OCI-LY3 (cell line): ENCODE results near the gene ZER1.
A peak's percentile ranks its signal among the peaks of the same experiment; 100 is the strongest.

Experiments used
- H2AFZ ChIP-seq: fragments of 200-600, 300-600 bp; shearing (Covaris generic); 2 replicates; pipeline ENCODE4 v1.6.0; 2014; ENCODE audit warnings: antibody characterized with exemption, low read depth, low read length
- H3K27ac ChIP-seq: fragments of 200-600, 300-600 bp; sonication (generic); 2 replicates; pipeline ENCODE4 v1.5.1; 2014; ENCODE audit warnings: mild to moderate bottlenecking, low read length, moderate library complexity, mixed read lengths
- H3K27me3 ChIP-seq: fragments of 200-600, 300-600 bp; sonication (generic); 2 replicates; pipeline ENCODE4 v1.6.1; 2014; ENCODE audit warnings: low read depth, low read length, mixed read lengths
- H3K36me3 ChIP-seq: fragments of 200-600, 300-600 bp; sonication (generic); replicated peaks from 2 replicates; pipeline ENCODE3; 2014; ENCODE audit warnings: low read depth, low read length, mixed read lengths
- H3K4me1 ChIP-seq: fragments of 300-600, 200-600 bp; sonication (generic); 2 replicates; pipeline ENCODE4 v1.6.1; 2014; ENCODE audit warnings: low read length, mixed read lengths
- H3K4me2 ChIP-seq: fragments of 200-600, 300-600 bp; sonication (generic); 2 replicates; pipeline ENCODE4 v1.6.1; 2014; ENCODE audit warnings: low read length, mixed read lengths
- H3K4me3 ChIP-seq: fragments of 300-600, 200-600 bp; sonication (generic); 2 replicates; pipeline ENCODE4 v1.5.1; 2014; ENCODE audit warnings: antibody characterized with exemption, mild to moderate bottlenecking, low read length, moderate library complexity
- H3K79me2 ChIP-seq: fragments of 300-600, 200-600 bp; shearing (Covaris generic); 2 replicates; pipeline ENCODE4 v1.6.1; 2014; ENCODE audit warnings: mild to moderate bottlenecking, low read length, mixed read lengths
- H3K9ac ChIP-seq: fragments of 300-600, 200-600 bp; shearing (Covaris generic); 2 replicates; pipeline ENCODE4 v1.6.0; 2014; ENCODE audit warnings: mild to moderate bottlenecking, low read length, moderate library complexity
- H3K9me3 ChIP-seq: fragments of 200-600, 300-600 bp; shearing (Covaris generic); 2 replicates; pipeline ENCODE4 v1.6.1; 2014; ENCODE audit warnings: low read length, mixed read lengths; ENCODE audit not compliant: insufficient read depth
- H4K20me1 ChIP-seq: fragments of 200-600, 300-600 bp; sonication (generic); 2 replicates; pipeline ENCODE4 v1.6.1; 2016; ENCODE audit warnings: low read length, mixed read lengths; ENCODE audit not compliant: insufficient read depth
- EZH2phosphoT487 ChIP-seq: fragments of 200-600 bp; shearing (Covaris generic); IDR thresholded peaks from 2 replicates; pipeline ENCODE4 v1.6.1; 2018; ENCODE audit warnings: antibody characterized with exemption, mixed run types, low read depth
- TF ChIP-seq, protein P1 (sequence below): fragments of 200-600, 300-600 bp; sonication (generic); IDR thresholded peaks from 2 replicates; pipeline ENCODE4 v1.5.1; 2014; ENCODE audit warnings: antibody characterized with exemption, low read length, low read depth

Gene ZER1

DNA sequence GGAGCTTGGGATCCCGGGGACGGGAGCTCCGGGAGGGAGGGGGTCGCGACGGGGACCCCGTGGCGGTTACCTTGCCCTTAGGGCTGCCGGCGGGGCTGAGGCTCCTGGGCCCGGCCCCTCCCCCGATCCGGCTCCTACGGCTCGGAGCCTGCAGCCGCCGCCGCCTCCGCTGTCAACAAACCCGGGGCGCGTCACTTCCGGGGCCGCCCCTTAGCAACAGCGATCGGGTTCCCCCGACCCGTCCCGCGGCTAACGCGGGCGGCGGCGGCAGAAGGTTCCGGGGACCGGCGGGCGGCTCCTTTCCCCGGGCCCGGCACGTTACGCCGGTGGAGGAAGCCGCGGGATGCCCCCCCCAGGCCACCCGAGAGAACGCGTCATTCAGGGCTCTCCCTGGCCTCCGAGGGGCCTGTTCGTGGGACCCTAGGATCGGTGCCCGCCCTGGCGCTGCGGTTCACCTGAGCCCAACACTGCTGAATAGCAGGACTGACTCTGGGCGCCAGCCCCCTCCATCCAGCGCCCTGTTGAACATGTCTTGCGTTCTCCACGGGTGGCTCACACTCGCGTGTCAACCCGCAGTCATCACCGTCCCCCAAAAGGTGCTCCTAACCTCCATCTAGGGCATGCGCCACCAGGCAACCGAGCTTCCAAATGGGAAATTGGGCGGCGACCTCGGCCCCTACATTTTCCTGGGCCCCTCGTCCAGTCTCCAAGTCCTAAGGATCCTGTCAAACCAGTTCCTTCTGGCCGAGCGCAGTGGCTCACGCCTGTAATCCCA is at the start of gene ZER1:
Gene ZER1 (minus strand): TSS at position 183 of the 775 bp plus-strand sequence. CDS start 16,362 bp downstream, outside the sequence.
- no peaks in the 10 kb centered on the region for H3K27me3 ChIP-seq
- H3K79me2 ChIP-seq: peaks cover 9% of the 10 kb centered on the region
- peak within 1 kb of the TSS; percentile 45 for H3K27ac ChIP-seq
- TF ChIP-seq EZH2phosphoT487: no peak
- TF ChIP-seq, protein P1, sequence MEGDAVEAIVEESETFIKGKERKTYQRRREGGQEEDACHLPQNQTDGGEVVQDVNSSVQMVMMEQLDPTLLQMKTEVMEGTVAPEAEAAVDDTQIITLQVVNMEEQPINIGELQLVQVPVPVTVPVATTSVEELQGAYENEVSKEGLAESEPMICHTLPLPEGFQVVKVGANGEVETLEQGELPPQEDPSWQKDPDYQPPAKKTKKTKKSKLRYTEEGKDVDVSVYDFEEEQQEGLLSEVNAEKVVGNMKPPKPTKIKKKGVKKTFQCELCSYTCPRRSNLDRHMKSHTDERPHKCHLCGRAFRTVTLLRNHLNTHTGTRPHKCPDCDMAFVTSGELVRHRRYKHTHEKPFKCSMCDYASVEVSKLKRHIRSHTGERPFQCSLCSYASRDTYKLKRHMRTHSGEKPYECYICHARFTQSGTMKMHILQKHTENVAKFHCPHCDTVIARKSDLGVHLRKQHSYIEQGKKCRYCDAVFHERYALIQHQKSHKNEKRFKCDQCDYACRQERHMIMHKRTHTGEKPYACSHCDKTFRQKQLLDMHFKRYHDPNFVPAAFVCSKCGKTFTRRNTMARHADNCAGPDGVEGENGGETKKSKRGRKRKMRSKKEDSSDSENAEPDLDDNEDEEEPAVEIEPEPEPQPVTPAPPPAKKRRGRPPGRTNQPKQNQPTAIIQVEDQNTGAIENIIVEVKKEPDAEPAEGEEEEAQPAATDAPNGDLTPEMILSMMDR: peak; percentile 8; the same call in 1 of the 2 replicates
- no peaks in the 10 kb centered on the region for H3K36me3 ChIP-seq
- H3K4me1 ChIP-seq: peaks cover 9% of the 10 kb centered on the region
- no peaks in the 10 kb centered on the region for H4K20me1 ChIP-seq
- H3K9me3 ChIP-seq: peaks cover 4% of the 10 kb centered on the region; the same call in 1 of the 2 replicates
- H2AFZ ChIP-seq: peak within 1 kb of the TSS; percentile 86
- H3K4me3 ChIP-seq: peak within 1 kb of the TSS; percentile 87
- peak within 1 kb of the TSS; percentile 80 for H3K9ac ChIP-seq
- H3K4me2 ChIP-seq: peak within 1 kb of the TSS; percentile 95

DNA sequence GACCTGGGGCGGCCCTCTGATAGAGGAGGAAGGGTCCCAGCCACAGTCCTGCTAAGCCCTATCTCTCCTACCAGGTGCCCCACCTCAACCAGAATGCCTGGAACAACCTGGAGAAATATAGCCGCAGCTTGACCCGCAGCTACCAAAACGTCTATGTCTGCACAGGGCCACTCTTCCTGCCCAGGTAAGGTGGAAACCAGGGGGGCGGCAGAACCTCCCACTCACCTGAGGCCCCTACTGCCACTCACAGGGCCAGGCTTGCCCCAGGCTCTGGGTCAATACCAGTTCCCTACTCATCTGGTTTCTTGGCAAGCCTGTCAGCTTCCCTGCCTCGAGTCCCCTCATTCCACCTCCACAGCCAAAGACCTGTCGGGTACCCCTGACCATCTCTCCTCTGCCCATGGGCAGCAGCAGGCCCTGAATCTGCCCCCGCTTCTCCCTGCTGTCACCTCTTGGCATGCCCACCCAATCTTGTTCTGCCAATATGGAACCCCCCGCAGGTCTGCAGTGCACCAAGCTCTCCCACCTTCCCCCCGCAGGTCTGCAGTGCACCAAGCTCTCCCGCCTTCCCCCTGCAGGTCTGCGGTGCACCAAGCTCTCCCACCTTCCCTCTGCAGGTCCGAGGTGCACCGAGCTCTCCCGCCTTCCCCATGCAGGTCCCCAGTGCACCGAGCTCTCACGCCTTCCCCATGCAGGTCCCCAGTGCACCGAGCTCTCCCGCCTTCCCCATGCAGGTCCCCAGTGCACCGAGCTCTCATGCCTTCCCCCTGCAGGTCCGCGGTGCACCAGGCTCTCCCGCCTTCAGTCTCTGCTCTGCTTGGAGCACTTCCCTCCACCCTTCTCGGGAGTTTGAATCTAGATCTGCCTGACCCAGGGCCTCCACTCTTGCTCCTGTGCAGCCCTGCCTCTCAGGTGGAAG is 49.2 kb upstream of the ZER1 start:
- Histone ChIP-seq H3K79me2 (no peaks in the 10 kb centered on the region), H3K27me3 (no peaks in the 10 kb centered on the region), H4K20me1 (no peaks in the 10 kb centered on the region), H3K4me3 (no peak overlapping the region), H3K27ac (no peak overlapping the region), H3K9me3 (no peaks in the 10 kb centered on the region), H3K4me1 (no peaks in the 10 kb centered on the region), H2AFZ (no peak overlapping the region), H3K36me3 (peaks cover 14% of the 10 kb centered on the region), H3K4me2 (no peak overlapping the region), H3K9ac (no peak overlapping the region)
- TF ChIP-seq EZH2phosphoT487: no peak
- TF ChIP-seq, protein P1: no peak

DNA sequence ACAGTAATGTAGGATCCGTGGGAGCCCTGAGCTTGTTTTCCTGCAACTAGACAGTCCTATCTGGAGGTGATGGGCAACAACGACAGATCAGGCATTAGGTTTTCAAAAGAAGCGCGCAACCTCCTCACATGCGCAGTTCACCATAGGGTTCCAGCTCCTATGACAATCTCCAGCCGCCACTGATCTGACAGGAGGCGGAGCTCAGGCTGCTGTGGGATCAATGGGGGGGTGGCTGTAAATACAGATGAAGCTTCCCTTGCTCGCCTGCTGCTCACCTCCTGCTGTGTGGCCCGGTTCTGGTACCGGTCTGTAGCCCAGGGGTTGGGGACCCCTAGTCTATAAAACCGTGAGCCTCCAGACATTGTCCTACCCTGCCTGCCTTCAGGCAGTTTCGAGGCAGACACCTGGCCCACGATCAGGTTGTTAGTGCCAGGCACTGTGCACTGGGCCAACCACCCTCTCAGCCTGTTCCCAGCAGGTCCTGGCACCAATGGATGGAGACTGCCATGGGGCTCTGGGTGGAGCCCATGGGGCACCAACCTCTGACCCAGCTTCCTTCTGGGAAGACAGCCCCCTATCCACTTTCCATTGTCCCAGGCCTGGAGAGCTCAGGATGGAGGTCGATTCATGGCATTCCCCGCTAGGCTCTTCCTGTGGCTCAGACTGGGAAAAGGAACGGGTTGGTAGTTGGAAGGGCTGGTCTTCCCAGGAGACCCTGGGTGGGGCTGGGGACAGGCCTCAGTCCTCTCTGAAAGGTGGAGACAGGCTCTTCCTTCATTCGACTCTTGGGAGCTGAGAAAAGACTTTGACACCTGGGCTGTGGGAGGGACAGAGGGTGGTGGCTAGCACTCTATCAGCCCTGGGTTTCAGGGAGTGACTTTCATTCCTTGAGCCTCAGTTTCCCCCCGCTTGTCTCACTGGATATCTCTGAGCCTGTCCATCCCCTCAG is 48.3 kb upstream of the ZER1 start:
- Histone ChIP-seq H3K36me3 (peaks cover 11% of the 10 kb centered on the region), H3K27ac (no peak overlapping the region), H3K9me3 (no peaks in the 10 kb centered on the region), H3K27me3 (no peaks in the 10 kb centered on the region), H3K9ac (no peak overlapping the region), H3K4me2 (0 out of 2 replicates have a peak overlapping the region, but pooled peaks have one; percentile 65), H2AFZ (no peak overlapping the region), H3K4me3 (no peak overlapping the region), H3K4me1 (no peaks in the 10 kb centered on the region), H4K20me1 (no peaks in the 10 kb centered on the region), H3K79me2 (no peaks in the 10 kb centered on the region)
- TF ChIP-seq, protein P1: no peak
- TF ChIP-seq EZH2phosphoT487: no peak
